Hepatocyte (in vitro differentiated cells): ENCODE data around the gene MAP7. TPM values are rescaled to one million over a fixed set of nuclear protein-coding genes. Genes with fewer than 3 reads are reported as not detected.

Experiments used
- DNase-seq: peaks from one replicate; pipeline ENCODE4 v3.0.0-alpha.2; 2016; ENCODE audit warnings: low spot score
- H2AFZ ChIP-seq: fragments of 200-600 bp; sonication (generic); 2 replicates; pipeline ENCODE4 v1.6.0; 2016; ENCODE audit warnings: antibody characterized with exemption, mild to moderate bottlenecking
- H3K27ac ChIP-seq: fragments of 200-600 bp; sonication (generic); 2 replicates; pipeline ENCODE4 v1.5.1; 2016; ENCODE audit warnings: mild to moderate bottlenecking
- H3K27me3 ChIP-seq: fragments of 200-600 bp; sonication (generic); 2 replicates; pipeline ENCODE4 v1.6.1; 2016
- H3K36me3 ChIP-seq: fragments of 200-600 bp; sonication (generic); replicated peaks from 2 replicates; pipeline ENCODE4 v1.5.1; 2016; ENCODE audit warnings: low read depth; ENCODE audit not compliant: insufficient read depth
- H3K4me1 ChIP-seq: fragments of 200-600 bp; sonication (generic); 2 replicates; pipeline ENCODE4 v1.5.1; 2016; ENCODE audit warnings: mild to moderate bottlenecking, moderate library complexity; ENCODE audit not compliant: insufficient read depth
- H3K4me2 ChIP-seq: fragments of 200-600 bp; sonication (generic); 2 replicates; pipeline ENCODE4 v1.6.0; 2016
- H3K4me3 ChIP-seq: fragments of 200-600 bp; sonication (generic); 2 replicates; pipeline ENCODE4 v1.5.1; 2016; ENCODE audit warnings: mild to moderate bottlenecking
- H3K79me2 ChIP-seq: fragments of 200-600 bp; sonication (generic); 2 replicates; pipeline ENCODE4 v1.6.0; 2017; ENCODE audit warnings: mild to moderate bottlenecking
- H3K9me2 ChIP-seq: fragments of 200-600 bp; sonication (generic); replicated peaks from 2 replicates; pipeline ENCODE4 v1.6.0; 2017; ENCODE audit warnings: mild to moderate bottlenecking; ENCODE audit not compliant: insufficient read depth
- H3K9me3 ChIP-seq: fragments of 200-600 bp; sonication (generic); 2 replicates; pipeline ENCODE4 v1.5.1; 2016; ENCODE audit warnings: low read depth, mild to moderate bottlenecking
- H4K20me1 ChIP-seq: fragments of 200-600 bp; sonication (generic); 2 replicates; pipeline ENCODE4 v1.6.0; 2016; ENCODE audit warnings: mild to moderate bottlenecking; ENCODE audit not compliant: insufficient read depth, poor library complexity, severe bottlenecking
- EZH2 ChIP-seq: fragments of 200-600 bp; sonication (generic); IDR thresholded peaks from 2 replicates; pipeline ENCODE4 v1.6.1; 2016; ENCODE audit warnings: antibody characterized with exemption, mild to moderate bottlenecking, borderline replicate concordance
- EZH2phosphoT487 ChIP-seq: fragments of 200-600 bp; sonication (generic); IDR thresholded peaks from one replicate; pipeline ENCODE4 v1.6.1; 2018; ENCODE audit warnings: antibody characterized with exemption, mild to moderate bottlenecking, low read depth, moderate library complexity; ENCODE audit not compliant: unreplicated experiment, severe bottlenecking
- WGBS: methylation state at CpG from one replicate; pipeline ENCODE4 v1.1.6; 2016; ENCODE audit warnings: low lambda C conversion rate; ENCODE audit errors: missing lambda C conversion rate; 5-methylcytosine and 5-hydroxymethylcytosine counted together
- polyA plus RNA-seq: library from polyadenylated mRNA; unstranded; fragments of >200 nt; fragmentation: Nextera tagmentation; extraction: Ambion mirVana; gene quantifications from 2 replicates; pipeline ENCODE4 v1.2.1, GENCODE V29; 2016
- total RNA-seq: library from RNA; depleted of rRNA; stranded (reverse); fragments of >200 nt; gene quantifications from 2 replicates; pipeline ENCODE4 v1.2.3, GENCODE V29; 2014
- TF ChIP-seq, protein P1 (sequence below): fragments of 200-600 bp; sonication (generic); IDR thresholded peaks from 2 replicates; pipeline ENCODE4 v1.5.1; 2016; ENCODE audit warnings: antibody characterized with exemption, mild to moderate bottlenecking; ENCODE audit not compliant: poor library complexity

MAP7 gene
- total and polyA plus RNA-seq, 2 experiments from 2014 or later: 13.4 to 22.9 TPM

DNA sequence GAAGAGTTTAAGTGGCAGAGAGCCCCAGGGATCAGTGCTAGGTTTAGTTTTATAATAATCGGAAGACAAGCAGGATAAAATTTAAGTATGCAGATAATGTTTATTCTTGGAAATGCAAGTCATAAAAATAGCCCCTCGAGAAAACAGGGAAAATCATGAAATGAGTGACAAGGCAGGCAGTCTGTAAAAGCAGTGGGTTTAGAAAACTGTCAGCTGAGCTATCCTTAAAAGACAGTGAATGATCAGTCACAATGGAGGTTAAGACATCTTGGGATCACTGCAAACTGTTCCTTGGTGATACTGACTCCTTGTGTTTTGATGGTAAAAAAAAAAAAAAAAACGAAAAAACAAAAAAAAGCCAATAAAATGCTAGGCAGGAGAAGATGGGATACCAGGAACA is 199.3 kb downstream of the MAP7 start:
- TF ChIP-seq, protein P1, sequence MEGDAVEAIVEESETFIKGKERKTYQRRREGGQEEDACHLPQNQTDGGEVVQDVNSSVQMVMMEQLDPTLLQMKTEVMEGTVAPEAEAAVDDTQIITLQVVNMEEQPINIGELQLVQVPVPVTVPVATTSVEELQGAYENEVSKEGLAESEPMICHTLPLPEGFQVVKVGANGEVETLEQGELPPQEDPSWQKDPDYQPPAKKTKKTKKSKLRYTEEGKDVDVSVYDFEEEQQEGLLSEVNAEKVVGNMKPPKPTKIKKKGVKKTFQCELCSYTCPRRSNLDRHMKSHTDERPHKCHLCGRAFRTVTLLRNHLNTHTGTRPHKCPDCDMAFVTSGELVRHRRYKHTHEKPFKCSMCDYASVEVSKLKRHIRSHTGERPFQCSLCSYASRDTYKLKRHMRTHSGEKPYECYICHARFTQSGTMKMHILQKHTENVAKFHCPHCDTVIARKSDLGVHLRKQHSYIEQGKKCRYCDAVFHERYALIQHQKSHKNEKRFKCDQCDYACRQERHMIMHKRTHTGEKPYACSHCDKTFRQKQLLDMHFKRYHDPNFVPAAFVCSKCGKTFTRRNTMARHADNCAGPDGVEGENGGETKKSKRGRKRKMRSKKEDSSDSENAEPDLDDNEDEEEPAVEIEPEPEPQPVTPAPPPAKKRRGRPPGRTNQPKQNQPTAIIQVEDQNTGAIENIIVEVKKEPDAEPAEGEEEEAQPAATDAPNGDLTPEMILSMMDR: no peak
- TF ChIP-seq EZH2 (no peak), EZH2phosphoT487 (no peak)
- Histone ChIP-seq H3K9me3 (no peaks in the 10 kb centered on the region), H4K20me1 (no peaks in the 10 kb centered on the region), H3K36me3 (no peaks in the 10 kb centered on the region), H3K4me2 (no peak overlapping the region), H3K79me2 (no peaks in the 10 kb centered on the region), H3K4me3 (no peak overlapping the region), H3K27me3 (no peaks in the 10 kb centered on the region), H2AFZ (no peak overlapping the region), H3K4me1 (no peaks in the 10 kb centered on the region), H3K27ac (no peak overlapping the region), H3K9me2 (no peaks in the 10 kb centered on the region)
- WGBS: 65% methylated on average over 3 of the region's 3 CpGs
- DNase-seq: no peak

- H3K79me2 ChIP-seq: no peaks in the 10 kb centered on the region
- no peaks in the 10 kb centered on the region for H3K9me3 ChIP-seq
- no peaks in the 10 kb centered on the region for H3K9me2 ChIP-seq
- TF ChIP-seq EZH2phosphoT487 (no peak), EZH2 (no peak)
- TF ChIP-seq, protein P1: no peak
- no peaks in the 10 kb centered on the region for H4K20me1 ChIP-seq
- no peak overlapping the region for H2AFZ ChIP-seq
- H3K36me3 ChIP-seq: no peaks in the 10 kb centered on the region
- no peak for DNase-seq
- no peak overlapping the region for H3K4me3 ChIP-seq
- no peak overlapping the region for H3K4me2 ChIP-seq
- H3K4me1 ChIP-seq: peaks cover 6% of the 10 kb centered on the region
- H3K27ac ChIP-seq: no peak overlapping the region
- WGBS: 91% methylated on average over 2 of the region's 2 CpGs
- H3K27me3 ChIP-seq: no peaks in the 10 kb centered on the region
Measured at GRCh38 chr6:136347847-136348246, 202.4 kb downstream of the MAP7 start.

- H3K9me2 ChIP-seq: no peaks in the 10 kb centered on the region
- no peaks in the 10 kb centered on the region for H3K79me2 ChIP-seq
- no peak overlapping the region for H3K4me2 ChIP-seq
- H3K4me1 ChIP-seq: peaks cover 6% of the 10 kb centered on the region
- no peaks in the 10 kb centered on the region for H3K27me3 ChIP-seq
- no peaks in the 10 kb centered on the region for H3K36me3 ChIP-seq
- 95% methylated on average over 2 of the region's 2 CpGs for WGBS
- no peak overlapping the region for H3K27ac ChIP-seq
- DNase-seq: no peak
- H3K4me3 ChIP-seq: no peak overlapping the region
- TF ChIP-seq EZH2 (no peak), EZH2phosphoT487 (no peak)
- TF ChIP-seq, protein P1: no peak
- no peaks in the 10 kb centered on the region for H4K20me1 ChIP-seq
- H2AFZ ChIP-seq: no peak overlapping the region
- no peaks in the 10 kb centered on the region for H3K9me3 ChIP-seq
Measured at GRCh38 chr6:136345145-136345544, 205.1 kb downstream of the MAP7 start.

- Histone ChIP-seq H3K4me3 (no peak overlapping the region), H3K4me2 (no peak overlapping the region), H3K36me3 (no peaks in the 10 kb centered on the region), H3K9me2 (no peaks in the 10 kb centered on the region), H4K20me1 (no peaks in the 10 kb centered on the region), H2AFZ (no peak overlapping the region), H3K27ac (no peak overlapping the region), H3K4me1 (peaks cover 6% of the 10 kb centered on the region), H3K27me3 (no peaks in the 10 kb centered on the region), H3K79me2 (no peaks in the 10 kb centered on the region), H3K9me3 (no peaks in the 10 kb centered on the region)
- TF ChIP-seq EZH2: no peak
- no peak for TF ChIP-seq EZH2phosphoT487
- TF ChIP-seq, protein P1: no peak
- no peak for DNase-seq
- WGBS: 53% methylated on average over 2 of the region's 2 CpGs
Measured at GRCh38 chr6:136344420-136344819, 205.8 kb downstream of the MAP7 start.
